ENCODE measurements around the gene LEP.
"Not testable (repeated sequence)": the region's sequence is repeated elsewhere in the genome, so short reads cannot be mapped to it uniquely, and the experiment has no call there.

Gene LEP

GRCh38 chr7:128275681-128276080, 34.6 kb downstream of the LEP start:
- no peak for DNase-seq

- DNase-seq = no peak
These were observed 37.3 kb downstream of the LEP start for GRCh38 chr7:128278366-128278765.

- DNase-seq = no peak
These were observed 38.1 kb downstream of the LEP start for GRCh38 chr7:128279124-128279713.

GRCh38 chr7:128280451-128280850, 39.4 kb downstream of the LEP start:
- not testable (repeated sequence) for DNase-seq

- no peak for DNase-seq
These were observed 40.7 kb downstream of the LEP start for GRCh38 chr7:128281605-128282380.

GRCh38 chr7:128284102-128284501, 43.0 kb downstream of the LEP start:
- no peak for DNase-seq

GRCh38 chr7:128287556-128287955, 46.5 kb downstream of the LEP start:
- no peak for DNase-seq

- DNase-seq = not testable (repeated sequence)
These were observed 56.9 kb downstream of the LEP start for GRCh38 chr7:128298004-128298403.

- no peak for DNase-seq
These were observed 58.1 kb downstream of the LEP start for GRCh38 chr7:128299109-128299607.

GRCh38 chr7:128302139-128302538, 61.1 kb downstream of the LEP start:
- no peak for DNase-seq

GRCh38 chr7:128303133-128303532, 62.1 kb downstream of the LEP start:
- DNase-seq = no peak

- DNase-seq = no peak
These were observed 62.6 kb downstream of the LEP start for GRCh38 chr7:128303643-128304042.

GRCh38 chr7:128304212-128304611, 63.1 kb downstream of the LEP start:
- DNase-seq = no peak

GRCh38 chr7:128307061-128307460, 66.0 kb downstream of the LEP start:
- no peak for DNase-seq
